ENCODE measurements around the gene CCDC85C. TPM values are rescaled to one million over a fixed set of nuclear protein-coding genes. Genes with fewer than 3 reads are reported as not detected.

The CCDC85C gene
- total and polyA plus RNA-seq, 2 of the 8 experiments (the other 6 are each of a cell fraction or from before 2014, with no cell fraction given): 16.8 to 35.8 TPM

- Histone ChIP-seq H2BK20ac (ENCODE audit: low read length) (no peak overlapping the region), H4K20me1 (replicated peaks in 1 of 2; ENCODE audit: control insufficient read depth in 1 of 2, insufficient read depth in 2 of 2, low read length in 2 of 2) (peaks cover 0 to 16% of the 10 kb centered on the region in 2 experiments), H3K18ac (ENCODE audit: extremely low read depth, low read length) (no peak overlapping the region), H2AFZ (ENCODE audit: low read length) (no peak overlapping the region), H3K36me3 (ENCODE audit: control insufficient read depth in 2 of 4, insufficient read depth in 4 of 4, low read length in 3 of 4) (peaks cover 0 to 5% (median 0%) of the 10 kb centered on the region in 4 experiments; a peak in 1 of 8 replicates), H3K23me2 (ENCODE audit: low read depth, low read length) (no peaks in the 10 kb centered on the region), H2BK5ac (ENCODE audit: low read depth, low read length) (no peak overlapping the region), H4K5ac (ENCODE audit: insufficient read length, low read depth, low read length) (no peak overlapping the region), H3K9me3 (ENCODE audit: insufficient read depth in 2 of 2, low read depth in 1 of 2, low read length in 1 of 2) (no peaks in the 10 kb centered on the region), H2BK120ac (replicated peaks; ENCODE audit: low read depth, low read length) (no peak overlapping the region), H3K27me3 (replicated peaks in 1 of 4; ENCODE audit: control insufficient read depth in 3 of 4, extremely low read depth in 1 of 4, insufficient read depth in 3 of 4, low read length in 3 of 4) (no peaks in the 10 kb centered on the region), H2BK15ac (ENCODE audit: low read length) (no peak overlapping the region), H3K9ac (replicated peaks in 1 of 4; ENCODE audit: extremely low read depth in 1 of 4, low read depth in 3 of 4, low read length in 3 of 4) (no peak overlapping the region), H3K4me3 (ENCODE audit: extremely low read depth in 1 of 4, insufficient read depth in 2 of 4, low read depth in 3 of 4, low read length in 4 of 4) (no peak overlapping the region), H3K4me1 (replicated peaks in 1 of 4; ENCODE audit: control insufficient read depth in 3 of 4, insufficient read depth in 4 of 4, low read length in 3 of 4) (peaks cover 0 to 9% (median 6%) of the 10 kb centered on the region in 4 experiments; a peak in 5 of 7 replicates), H2AK5ac (ENCODE audit: low read depth, low read length) (no peak overlapping the region), H3K23ac (ENCODE audit: insufficient read length) (no peak overlapping the region), H3K4ac (replicated peaks; ENCODE audit: insufficient read length, low read depth, low read length) (no peak overlapping the region), H3K4me2 (ENCODE audit: insufficient read depth in 1 of 2, low read depth in 2 of 2, low read length in 2 of 2) (no peak overlapping the region), H3K56ac (replicated peaks; ENCODE audit: insufficient read length, low read depth, low read length) (no peak overlapping the region), H3K27ac (ENCODE audit: low read depth, low read length) (no peak overlapping the region), H4K91ac (replicated peaks; ENCODE audit: insufficient read length, low read length) (no peak overlapping the region), H4K8ac (ENCODE audit: extremely low read depth, insufficient read depth, low read length) (no peak overlapping the region), H3K79me2 (ENCODE audit: control insufficient read depth in 1 of 2, insufficient read depth in 2 of 2, low read length in 2 of 2) (peaks cover 8 to 74% of the 10 kb centered on the region in 2 experiments), H3K79me1 (ENCODE audit: low read depth, low read length) (peaks cover 7% of the 10 kb centered on the region; the same call in 1 of the 2 replicates), H2BK12ac (ENCODE audit: low read depth, low read length) (no peak overlapping the region), H3K14ac (ENCODE audit: insufficient read length) (no peak overlapping the region)
- DNase-seq (ENCODE audit: low read depth in 1 of 2, low spot score in 2 of 2) (no peak), FAIRE-seq (no peak)
- 88% methylated on average over 9 of the region's 9 CpGs; no CpG with 5 or more reads in 1 of the 2 experiments for WGBS, 2 experiments (ENCODE audit: extremely low coverage in 1 of 2, insufficient coverage in 1 of 2, insufficient read length in 1 of 2, insufficient replicate concordance in 2 of 2, low coverage in 1 of 2, low lambda C conversion rate in 2 of 2, missing lambda C conversion rate in 1 of 2)
- POLR2A ChIA-PET (ENCODE audit: partially characterized antibody): interaction anchor here (0.8 to 1.4 kb wide), 2 partner anchors 9 to 28 kb away, joined by 3 read pairs; no protein-coding TSS in a partner anchor
- CTCF ChIA-PET (ENCODE audit: partially characterized antibody): interaction anchor here (1.6 kb wide), 1 partner anchor 26 kb away, joined by 4 read pairs; no protein-coding TSS in a partner anchor
- no peak for TF ChIP-seq SIRT6 (IDR thresholded peaks at IDR 0.05; ENCODE audit: low read length)
- no peak for TF ChIP-seq CTBP2 (IDR thresholded peaks at IDR 0.05; ENCODE audit: borderline replicate concordance, insufficient read depth, insufficient read length, low read length)
- TF ChIP-seq JUND (IDR thresholded peaks at IDR 0.05; ENCODE audit: low read length): no peak
- TF ChIP-seq CEBPB (IDR thresholded peaks at IDR 0.05; ENCODE audit: low read depth, low read length): no peak
- TF ChIP-seq BRCA1 (IDR thresholded peaks at IDR 0.05; ENCODE audit: low read depth, low read length): no peak
- no peak for TF ChIP-seq SP4 (IDR thresholded peaks at IDR 0.05; ENCODE audit: low read length)
- TF ChIP-seq KDM5A (IDR thresholded peaks at IDR 0.05; ENCODE audit: low read length): no peak
- TF ChIP-seq SIN3A (conservative IDR thresholded peaks at IDR 0.05 in 1 of 2, IDR thresholded peaks at IDR 0.05 in 1 of 2; ENCODE audit: low read depth in 1 of 2, low read length in 2 of 2): no peak
- no peak for TF ChIP-seq POLR2A (IDR thresholded peaks at IDR 0.05; ENCODE audit: control extremely low read depth in 1 of 2, low read depth in 2 of 2, low read length in 2 of 2)
- TF ChIP-seq GABPA (IDR thresholded peaks at IDR 0.05; ENCODE audit: borderline replicate concordance, insufficient read depth, low read length): no peak
- TF ChIP-seq, protein P1, sequence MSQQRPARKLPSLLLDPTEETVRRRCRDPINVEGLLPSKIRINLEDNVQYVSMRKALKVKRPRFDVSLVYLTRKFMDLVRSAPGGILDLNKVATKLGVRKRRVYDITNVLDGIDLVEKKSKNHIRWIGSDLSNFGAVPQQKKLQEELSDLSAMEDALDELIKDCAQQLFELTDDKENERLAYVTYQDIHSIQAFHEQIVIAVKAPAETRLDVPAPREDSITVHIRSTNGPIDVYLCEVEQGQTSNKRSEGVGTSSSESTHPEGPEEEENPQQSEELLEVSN (IDR thresholded peaks at IDR 0.05): no peak
- TF ChIP-seq SUZ12 (IDR thresholded peaks at IDR 0.05; ENCODE audit: low read length): no peak
These were observed 136.5 kb downstream of the CCDC85C start for GRCh38 chr14:99467336-99468078.

Measured in H1 (cell line).